K562 (cell line): Measurements from ENCODE around the gene KRTCAP2.
A peak's percentile ranks its signal among the peaks of the same experiment; 100 is the strongest.

Experiments
- BRF1 ChIP-seq: IDR thresholded peaks from 3 replicates; pipeline ENCODE4 v1.6.1; 2011; ENCODE audit warnings: borderline replicate concordance, mild to moderate bottlenecking; ENCODE audit not compliant: insufficient read length; ENCODE audit errors: extremely low read depth
- CTBP1 ChIP-seq: fragments of 450-650 bp; IDR thresholded peaks from 2 replicates; pipeline ENCODE4 v1.6.1; 2016; ENCODE audit warnings: borderline replicate concordance
- ELF1 ChIP-seq: fragments of 200-800 bp; sonication (Bioruptor generic); IDR thresholded peaks from 2 replicates; pipeline ENCODE4 v1.6.1; 2016; ENCODE audit warnings: missing genetic modification characterization, missing compliant biosample characterization
- PATZ1 ChIP-seq: fragments of 250-450 bp; sonication (Bioruptor Pico); IDR thresholded peaks from 2 replicates; pipeline ENCODE4 v1.5.0; 2020; ENCODE audit warnings: mild to moderate bottlenecking, borderline replicate concordance
- POLR2B ChIP-seq: fragments of 450-650 bp; IDR thresholded peaks from 2 replicates; pipeline ENCODE4 v1.6.1; 2018; ENCODE audit warnings: low read depth; ENCODE audit not compliant: partially characterized antibody
- SNIP1 ChIP-seq: fragments of 450-650 bp; IDR thresholded peaks from 2 replicates; pipeline ENCODE4 v1.7.1; 2017; ENCODE audit warnings: low read depth, mild to moderate bottlenecking
- TAF1 ChIP-seq: IDR thresholded peaks from 2 replicates; pipeline ENCODE4 v1.6.1; 2011; ENCODE audit warnings: mild to moderate bottlenecking, low read length, moderate library complexity; ENCODE audit not compliant: insufficient read depth, control insufficient read depth, severe bottlenecking; ENCODE audit errors: extremely low read depth
- TCF15 ChIP-seq: fragments of 250-450 bp; sonication (Bioruptor Pico); IDR thresholded peaks from 2 replicates; pipeline ENCODE4 v1.8.0; 2022; ENCODE audit warnings: moderate library complexity, mild to moderate bottlenecking, inconsistent platforms
- ZBTB33 ChIP-seq: sonication (generic); formaldehyde crosslinking; IDR thresholded peaks from 2 replicates; pipeline ENCODE4 v1.8.1; 2023; ENCODE audit warnings: mild to moderate bottlenecking, missing genetic modification reagents
- ZNF512 ChIP-seq: IDR thresholded peaks from 2 replicates; pipeline ENCODE4 v1.6.1; 2016; ENCODE audit warnings: missing genetic modification characterization, missing compliant biosample characterization
- ZZZ3 ChIP-seq: fragments of 450-650 bp; IDR thresholded peaks from 2 replicates; pipeline ENCODE4 v1.6.1; 2016; ENCODE audit warnings: antibody characterized with exemption, mild to moderate bottlenecking, moderate library complexity

- TF ChIP-seq ELF1 (tag): no peak
- 0 out of 2 replicates have a peak, but pooled peaks have one; percentile 25 for TF ChIP-seq ZBTB33 (CRISPR knock-in tag)
- no peak for TF ChIP-seq SNIP1
- TF ChIP-seq CTBP1: peak; percentile 68
- TF ChIP-seq BRF1: no peak
- no peak for TF ChIP-seq TCF15 (CRISPR knock-in tag)
- TF ChIP-seq POLR2B: no peak
- TF ChIP-seq ZNF512: no peak
- no peak for TF ChIP-seq TAF1
- TF ChIP-seq ZZZ3: no peak
- no peak for TF ChIP-seq PATZ1 (CRISPR knock-in tag)
Observed at GRCh38 chr1:155206891-155207805, 34.0 kb upstream of the KRTCAP2 start.
